ENCODE measurements around the gene ANKRD31.

The ANKRD31 gene

GRCh38 chr5:75037106-75037505 lies 199.6 kb downstream of the ANKRD31 start:
- DNase-seq (ENCODE audit: low spot score) = no peak

- DNase-seq (ENCODE audit: low spot score) = peak; percentile 64
Observed at GRCh38 chr5:75034137-75034739, 202.4 kb downstream of the ANKRD31 start.

- no peak for DNase-seq (ENCODE audit: low spot score)
Observed at GRCh38 chr5:75031366-75031765, 205.3 kb downstream of the ANKRD31 start.

- no peak for DNase-seq (ENCODE audit: low spot score)
Observed at GRCh38 chr5:75028090-75028489, 208.6 kb downstream of the ANKRD31 start.

GRCh38 chr5:75023368-75024159 lies 213.1 kb downstream of the ANKRD31 start:
- peak; percentile 39 for DNase-seq (ENCODE audit: low spot score)

- DNase-seq (ENCODE audit: low spot score) = no peak
Observed at GRCh38 chr5:75021800-75022199, 214.9 kb downstream of the ANKRD31 start.

- no peak for DNase-seq (ENCODE audit: low spot score)
Observed at GRCh38 chr5:75021219-75021618, 215.5 kb downstream of the ANKRD31 start.

- DNase-seq (ENCODE audit: low spot score) = no peak
Observed at GRCh38 chr5:75020016-75020656, 216.5 kb downstream of the ANKRD31 start.

GRCh38 chr5:75018805-75019587 lies 217.7 kb downstream of the ANKRD31 start:
- DNase-seq (ENCODE audit: low spot score) = no peak
